ENCODE results near the gene KIR3DL2.
"Not testable (repeated sequence)": the region's sequence is repeated elsewhere in the genome, so short reads cannot be mapped to it uniquely, and the experiment has no call there.

- not testable (repeated sequence) for TF ChIP-seq CTCF (IDR thresholded peaks at IDR 0.05; ENCODE audit: low read length); EZH2 (IDR thresholded peaks at IDR 0.05; ENCODE audit: borderline replicate concordance, low read length)
These were observed 35.7 kb upstream of the KIR3DL2 start for GRCh38 chr19:54814571-54814970.

Measured in OCI-LY1 (cell line).